Fibroblast of peridontal ligament (primary cell): ENCODE results near the gene RSRP1.
"Not testable (repeated sequence)": the region's sequence is repeated elsewhere in the genome, so short reads cannot be mapped to it uniquely, and the experiment has no call there.

ENCODE experiments used
- DNase-seq: peaks from one replicate; pipeline ENCODE4 v3.0.0-alpha.2; 2010; ENCODE audit errors: extremely low read depth

Gene RSRP1

GRCh38 chr1:25247024-25247828, at the start of gene RSRP1:
RSRP1 (minus strand) TSS chr1:25247454; CDS start chr1:25246963, 491 bp downstream.
- peak; percentile 97 for DNase-seq

GRCh38 chr1:25296501-25296900, 49.2 kb upstream of the RSRP1 start:
- not testable (repeated sequence) for DNase-seq

- DNase-seq: not testable (repeated sequence)
Measured at GRCh38 chr1:25294889-25295826, 47.9 kb upstream of the RSRP1 start.

- not testable (repeated sequence) for DNase-seq
Measured at GRCh38 chr1:25293426-25293825, 46.2 kb upstream of the RSRP1 start.

- DNase-seq: not testable (repeated sequence)
Measured at GRCh38 chr1:25290043-25290442, 42.8 kb upstream of the RSRP1 start.

GRCh38 chr1:25288573-25289101, 41.4 kb upstream of the RSRP1 start:
- not testable (repeated sequence) for DNase-seq

- DNase-seq: not testable (repeated sequence)
Measured at GRCh38 chr1:25287164-25287563, 39.9 kb upstream of the RSRP1 start.

GRCh38 chr1:25285862-25286261, 38.6 kb upstream of the RSRP1 start:
- DNase-seq: not testable (repeated sequence)

GRCh38 chr1:25279693-25280111, 32.4 kb upstream of the RSRP1 start:
- not testable (repeated sequence) for DNase-seq

- DNase-seq: not testable (repeated sequence)
Measured at GRCh38 chr1:25278790-25279189, 31.5 kb upstream of the RSRP1 start.

- DNase-seq: not testable (repeated sequence)
Measured at GRCh38 chr1:25278358-25278757, 31.1 kb upstream of the RSRP1 start.

GRCh38 chr1:25277295-25277694, 30.0 kb upstream of the RSRP1 start:
- not testable (repeated sequence) for DNase-seq

- not testable (repeated sequence) for DNase-seq
Measured at GRCh38 chr1:25275648-25276047, 28.4 kb upstream of the RSRP1 start.

GRCh38 chr1:25272238-25272637, 25.0 kb upstream of the RSRP1 start, which contains the start of gene RHD:
RHD (plus strand) TSS chr1:25272509; CDS start chr1:25272548, 39 bp downstream.
- DNase-seq: not testable (repeated sequence)

- not testable (repeated sequence) for DNase-seq
Measured at GRCh38 chr1:25268143-25268760, 21.0 kb upstream of the RSRP1 start.

GRCh38 chr1:25267288-25268142, 20.3 kb upstream of the RSRP1 start:
- DNase-seq: peak; percentile 65

GRCh38 chr1:25266554-25267287, 19.5 kb upstream of the RSRP1 start:
- DNase-seq: not testable (repeated sequence)

GRCh38 chr1:25260336-25260735, 13.1 kb upstream of the RSRP1 start:
- not testable (repeated sequence) for DNase-seq

- DNase-seq: peak; percentile 44
Measured at GRCh38 chr1:25259813-25260212, 12.6 kb upstream of the RSRP1 start.

- DNase-seq: peak; percentile 58
Measured at GRCh38 chr1:25257196-25257595, 9.9 kb upstream of the RSRP1 start.
